HG02588 (cell line): ENCODE measurements around the gene HUWE1.

Experiments used
- ATAC-seq: cut with Tn5 transposase; IDR thresholded peaks from one replicate; pipeline ENCODE4 v1.9.1; 2021; ENCODE audit warnings: mild to moderate bottlenecking, moderate library complexity; ENCODE audit not compliant: unreplicated experiment

HUWE1 gene

DNA sequence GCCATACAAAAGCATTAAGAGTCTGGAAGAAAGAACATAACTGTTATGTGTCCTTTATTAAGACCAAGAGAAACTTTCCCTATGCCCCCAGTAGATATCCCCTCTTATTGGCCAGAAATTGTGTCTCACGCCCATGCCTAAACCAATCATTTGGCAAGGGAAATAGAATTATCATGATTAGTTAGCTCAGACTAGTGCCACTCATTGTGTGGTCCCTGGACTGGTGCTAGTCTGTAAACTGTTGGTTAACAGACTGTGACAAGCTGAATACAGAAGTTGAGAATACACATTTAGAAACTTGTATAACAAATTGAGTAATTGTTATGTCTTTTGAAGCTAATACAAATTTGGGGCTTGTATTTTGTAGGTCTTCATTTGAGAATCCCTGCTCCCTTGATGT lies 8.1 kb upstream of the HUWE1 start:
- no peak for ATAC-seq

DNA sequence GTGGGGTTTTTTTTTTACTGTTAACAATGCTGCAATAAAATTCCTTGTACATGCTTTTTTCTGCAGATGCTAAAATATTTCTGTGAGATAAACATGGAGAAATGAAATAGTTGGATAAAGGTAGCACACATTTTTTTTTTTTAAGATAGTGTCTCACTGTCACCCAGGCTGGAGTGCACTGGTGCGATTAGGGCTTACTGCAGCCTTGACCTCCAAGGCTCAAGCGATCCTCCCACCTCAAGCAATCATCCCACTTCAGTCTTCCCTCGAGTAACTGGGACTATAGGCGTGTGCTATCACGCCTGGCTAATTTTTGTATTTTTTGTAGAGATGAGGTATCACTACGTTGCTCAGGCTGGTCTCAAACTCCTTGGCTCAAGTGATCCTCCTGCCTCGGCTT lies 1.8 kb upstream of the HUWE1 start:
- no peak for ATAC-seq

DNA sequence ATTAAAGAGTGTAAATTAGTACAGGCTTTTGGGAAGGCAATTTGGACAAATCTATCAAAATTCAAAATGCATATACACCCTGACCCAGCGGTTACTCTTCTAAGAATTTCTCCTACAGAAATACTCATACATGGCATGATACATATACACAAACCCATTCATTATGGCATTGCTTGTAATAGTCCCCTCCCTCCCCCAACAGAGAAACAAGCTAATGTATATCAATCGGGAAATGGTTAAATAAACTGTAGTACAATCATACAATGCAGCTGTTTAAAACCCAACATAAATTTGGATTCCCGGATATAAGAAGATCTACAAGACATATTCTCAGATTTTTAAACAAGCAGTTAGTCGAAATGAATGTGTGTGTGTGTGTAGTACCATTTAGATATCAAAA lies 808 bp downstream of the HUWE1 start:
- no peak for ATAC-seq

DNA sequence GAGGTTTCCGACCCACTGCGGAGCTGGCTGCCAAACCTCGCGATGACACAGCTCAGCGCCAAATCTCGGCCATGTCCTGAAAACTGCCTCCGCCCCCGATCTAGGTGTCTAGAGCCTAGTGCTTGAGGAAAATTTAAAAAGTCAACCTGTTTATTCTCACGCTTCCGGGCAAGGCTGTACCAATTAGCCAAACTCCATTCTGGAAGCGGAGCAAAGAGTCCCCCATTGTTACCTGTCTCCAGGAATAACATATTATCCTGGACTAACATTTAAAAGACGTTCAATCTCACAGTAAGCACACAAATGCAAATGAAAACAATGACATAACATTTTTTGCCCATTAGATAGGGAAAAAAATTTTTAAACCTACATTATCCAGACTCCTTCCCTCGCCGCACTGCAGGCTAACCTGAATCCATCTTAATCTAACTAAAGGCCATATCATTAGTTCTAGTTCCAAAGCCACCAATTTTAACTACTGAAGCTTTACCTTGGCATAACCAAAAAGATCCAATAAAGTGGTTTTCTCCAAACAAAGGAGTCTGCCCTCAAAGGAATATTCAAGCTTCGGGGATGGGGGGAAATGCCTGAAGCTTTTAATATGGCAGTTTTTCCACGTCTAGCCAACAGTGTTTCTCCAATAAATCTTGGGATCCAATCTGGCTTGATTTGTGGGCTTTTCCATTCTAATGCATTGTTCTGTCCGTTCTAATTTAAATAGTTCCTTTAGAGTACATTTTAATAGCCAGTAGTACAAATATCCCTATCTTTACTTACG lies 1.9 kb downstream of the HUWE1 start:
- ATAC-seq, result no peak

DNA sequence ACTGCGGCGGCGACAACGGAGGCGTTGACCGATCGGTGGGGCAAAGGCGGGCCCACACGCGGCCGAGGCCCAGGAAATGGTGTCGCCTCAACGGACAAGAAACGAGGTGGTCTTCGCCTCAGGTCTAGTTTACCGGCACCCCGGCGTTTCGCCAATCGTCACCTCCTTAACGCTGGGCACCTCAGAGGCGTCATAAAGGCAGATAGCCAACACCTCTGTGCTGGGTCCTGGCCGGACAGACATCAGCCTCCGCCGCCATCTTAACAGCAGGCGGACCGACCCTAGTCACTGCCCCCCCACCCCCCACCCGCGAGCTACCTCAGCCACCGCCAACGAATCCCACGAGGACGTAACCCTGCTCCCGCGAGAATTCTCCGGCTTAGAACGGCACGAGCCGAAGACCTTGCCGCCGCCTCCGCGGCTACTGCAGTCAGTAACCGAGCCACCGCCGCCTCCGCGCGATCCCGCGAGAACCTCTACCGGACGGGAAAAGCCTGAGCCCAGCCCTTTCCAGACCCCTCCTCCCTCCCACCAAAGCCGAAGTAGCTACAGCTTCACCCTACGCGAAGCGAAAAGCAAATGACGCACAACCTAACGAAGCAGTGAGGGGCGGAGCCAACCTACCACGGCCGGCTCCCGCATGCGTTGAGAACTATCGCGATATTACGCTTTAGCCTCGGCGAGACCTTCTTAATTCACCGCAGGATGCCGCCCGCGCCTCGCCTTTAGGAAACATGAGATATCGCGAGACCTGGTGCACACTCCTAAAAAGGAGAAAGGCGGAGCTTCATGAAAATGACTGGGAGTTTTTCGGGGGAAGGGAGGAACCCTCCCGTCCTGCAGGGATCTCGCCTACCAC lies 2.7 kb downstream of the HUWE1 start:
- peak; percentile 61 for ATAC-seq

DNA sequence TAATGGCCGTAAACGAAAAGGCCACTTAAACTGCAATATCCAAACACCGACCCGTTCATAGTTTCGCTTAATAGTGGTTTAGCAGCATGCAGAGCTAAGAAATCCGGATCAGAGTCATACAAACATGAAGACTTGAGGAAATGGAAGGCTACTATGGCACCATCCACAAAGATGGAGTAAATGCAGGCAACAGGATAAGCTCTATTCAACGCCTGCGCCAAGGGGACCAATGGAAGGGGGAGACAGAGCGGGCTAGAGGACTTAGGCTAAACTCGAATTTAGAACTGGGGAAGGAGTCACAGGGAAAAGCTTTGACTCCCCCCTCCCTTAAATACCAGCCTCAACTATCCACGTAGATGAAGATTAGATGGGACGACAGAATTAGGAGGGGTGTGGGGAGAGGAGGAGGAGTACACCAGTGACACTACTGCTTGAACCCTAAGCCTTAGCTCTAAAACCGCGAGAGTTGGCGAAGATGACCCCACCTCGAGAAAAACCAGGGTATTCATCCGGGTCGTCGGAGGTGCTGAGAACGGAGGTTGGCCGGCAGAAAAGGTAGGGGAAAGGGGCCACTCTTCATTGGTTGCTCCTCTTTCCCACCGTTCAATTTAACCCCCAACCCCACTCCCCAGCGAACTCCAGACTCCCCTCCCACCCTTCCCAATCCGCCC lies 3.5 kb downstream of the HUWE1 start:
- ATAC-seq, result no peak

DNA sequence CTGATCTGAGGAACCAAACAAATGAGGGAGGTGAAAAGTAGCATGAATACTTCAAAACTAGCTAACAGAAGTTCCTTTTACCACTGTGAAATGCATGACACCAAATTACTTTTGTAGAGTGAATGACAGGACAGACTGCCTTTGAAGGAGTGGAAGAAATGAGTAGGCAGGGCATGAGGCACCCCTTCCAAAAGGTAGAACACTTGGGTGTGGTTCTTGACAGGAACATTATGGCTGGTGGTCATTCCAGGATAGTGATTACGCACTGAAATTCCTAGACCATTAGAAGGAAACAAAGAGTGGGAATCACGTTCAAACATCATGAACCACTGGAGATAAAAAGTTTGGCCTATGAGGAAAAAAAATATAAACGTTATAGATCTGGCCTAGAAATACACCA lies 4.9 kb downstream of the HUWE1 start:
- no peak for ATAC-seq

DNA sequence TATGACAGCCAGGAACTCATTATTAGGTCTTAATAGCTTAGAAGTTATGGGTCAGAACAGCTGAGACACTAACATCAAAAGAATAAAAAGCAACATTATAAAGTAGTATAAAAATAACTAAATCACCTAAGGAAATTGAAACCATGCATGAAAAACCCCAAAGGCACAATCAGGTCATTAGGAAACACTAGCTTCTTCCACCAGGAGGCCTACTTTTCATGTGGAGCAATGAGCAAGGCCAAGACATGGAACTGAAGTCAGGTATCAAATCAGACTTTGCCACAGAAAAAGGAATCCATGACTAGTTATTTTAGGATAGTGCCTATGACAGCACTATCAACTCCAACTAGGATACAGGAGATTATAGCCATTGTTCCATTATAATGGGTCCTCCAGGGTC lies 7.9 kb downstream of the HUWE1 start:
- ATAC-seq, result no peak

DNA sequence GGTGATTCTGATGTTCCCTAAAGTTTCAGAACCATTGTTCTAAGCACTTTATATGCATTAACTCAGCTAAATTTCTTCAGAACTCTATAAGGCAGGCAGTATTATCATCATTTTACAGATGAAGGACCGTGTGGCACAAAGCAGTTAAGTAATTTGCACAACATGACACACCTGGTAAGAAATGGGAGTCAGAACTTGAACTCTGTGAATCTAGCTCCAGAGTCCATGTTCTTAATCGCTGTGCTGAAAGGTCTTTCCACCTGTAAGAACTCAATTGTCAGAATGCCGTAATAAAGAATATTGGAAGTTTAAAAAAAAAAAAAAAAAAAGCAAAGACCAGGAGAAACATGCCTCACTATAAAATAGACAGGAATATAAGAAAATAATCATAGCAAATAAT lies 9.2 kb downstream of the HUWE1 start:
- ATAC-seq, result no peak

DNA sequence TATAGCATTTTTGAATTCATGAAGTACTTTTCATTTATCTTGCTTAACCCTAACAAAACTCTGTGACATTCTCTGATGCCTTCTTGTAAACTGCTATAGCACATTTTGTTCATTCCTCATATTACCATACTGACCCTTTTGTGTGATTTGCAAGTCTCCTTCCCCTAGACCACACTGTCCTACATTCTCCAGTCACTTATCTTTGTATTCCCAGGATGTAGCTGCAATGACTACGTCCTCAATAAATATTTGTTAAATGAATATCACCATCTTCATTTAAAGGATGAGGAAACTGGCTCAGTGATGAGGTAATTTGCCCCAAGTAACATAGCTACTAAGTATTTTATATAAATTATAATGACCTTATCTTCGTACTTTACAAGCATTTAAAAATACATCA lies 11.9 kb downstream of the HUWE1 start:
- ATAC-seq, result no peak

DNA sequence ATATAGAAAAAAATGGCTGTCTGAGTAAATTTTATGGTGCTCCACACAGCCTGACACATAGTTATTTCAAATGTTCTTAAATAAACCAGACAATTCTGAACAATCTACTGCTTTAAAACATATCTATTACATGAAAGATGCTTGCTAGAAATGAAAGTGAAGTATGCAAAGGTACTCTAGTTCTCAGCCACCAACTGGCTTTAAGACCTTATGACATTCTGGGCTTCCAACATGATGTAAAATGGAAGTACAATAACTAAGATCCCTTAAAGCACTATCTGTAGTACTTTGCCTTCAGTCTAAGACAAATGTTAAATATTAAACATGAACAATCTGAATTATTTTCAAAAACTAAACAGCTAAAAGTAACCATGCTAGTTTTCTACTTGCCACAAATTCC lies 17.3 kb downstream of the HUWE1 start:
- ATAC-seq, result no peak

DNA sequence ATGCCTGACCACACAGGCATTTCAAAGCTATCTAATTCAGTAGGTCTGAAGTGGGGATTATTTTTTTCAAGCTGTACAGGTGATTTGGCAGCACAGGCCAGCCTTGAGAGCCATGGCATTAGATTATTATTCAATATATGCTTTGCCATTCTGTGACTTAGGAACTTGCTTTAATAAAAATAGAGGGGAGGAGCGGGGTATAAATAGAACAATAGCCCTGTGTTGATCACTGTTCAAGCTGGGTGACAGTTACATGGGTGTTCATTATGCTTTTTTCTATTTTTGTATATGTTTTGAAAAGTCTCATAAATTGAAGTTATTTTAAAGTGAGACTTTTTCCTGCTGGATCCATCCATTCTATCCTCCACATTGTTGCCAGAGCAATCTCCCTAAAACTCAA lies 20.3 kb downstream of the HUWE1 start:
- no peak for ATAC-seq

DNA sequence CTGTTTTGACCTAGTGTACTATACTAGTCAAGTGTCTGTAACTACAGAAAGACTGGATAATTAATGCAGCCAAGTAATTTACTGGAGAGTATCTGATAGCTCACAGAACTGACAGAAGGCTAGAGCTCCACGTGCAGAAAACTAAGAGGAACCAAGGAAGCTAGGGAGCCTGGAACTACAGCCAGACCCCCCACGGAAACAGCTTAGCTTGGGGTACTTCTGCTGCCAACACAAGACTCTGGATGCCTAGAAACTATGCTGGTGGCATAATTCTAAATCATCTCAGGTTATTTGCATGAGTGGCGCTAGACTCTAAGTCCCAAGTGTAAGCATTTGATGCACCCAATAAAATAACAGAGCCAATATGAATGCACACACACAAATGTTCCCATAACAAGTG lies 26.5 kb downstream of the HUWE1 start:
- ATAC-seq, result no peak

DNA sequence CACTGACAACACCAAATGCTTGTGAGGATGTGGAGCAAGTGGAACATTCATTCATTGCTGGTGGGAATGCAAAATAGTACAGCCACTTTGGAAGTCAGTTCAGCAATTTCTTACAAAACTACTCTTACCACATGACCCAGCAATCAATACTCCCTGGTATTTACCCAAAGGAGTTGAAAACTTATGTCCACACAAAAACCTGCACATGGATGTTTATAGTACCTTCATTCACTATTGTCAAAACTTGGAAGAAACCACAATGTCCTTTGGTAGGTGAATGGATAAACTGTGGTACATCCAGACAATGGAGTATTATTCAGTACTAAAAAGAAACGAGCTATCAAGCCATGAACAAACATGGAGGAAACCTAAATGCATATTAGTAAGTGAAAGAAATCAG lies 27.5 kb downstream of the HUWE1 start:
- ATAC-seq, result no peak

DNA sequence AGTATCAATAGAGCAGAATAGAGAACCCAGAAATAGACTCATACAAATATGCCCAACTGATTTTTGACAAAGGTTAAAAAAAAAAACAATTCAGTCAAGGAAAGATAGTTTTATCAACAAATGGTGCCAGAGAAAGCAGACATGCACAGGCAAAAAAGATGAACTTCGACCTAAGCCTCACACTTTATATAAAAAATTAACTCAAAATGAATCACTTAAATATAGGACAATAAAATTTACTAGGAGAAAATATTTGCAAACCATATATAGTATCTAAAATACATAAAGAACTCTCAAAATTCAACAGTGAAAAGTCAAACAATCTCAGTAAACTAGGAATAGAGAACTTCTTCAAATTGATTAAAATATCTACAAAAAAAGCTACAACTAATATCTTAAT lies 29.7 kb downstream of the HUWE1 start:
- no peak for ATAC-seq

DNA sequence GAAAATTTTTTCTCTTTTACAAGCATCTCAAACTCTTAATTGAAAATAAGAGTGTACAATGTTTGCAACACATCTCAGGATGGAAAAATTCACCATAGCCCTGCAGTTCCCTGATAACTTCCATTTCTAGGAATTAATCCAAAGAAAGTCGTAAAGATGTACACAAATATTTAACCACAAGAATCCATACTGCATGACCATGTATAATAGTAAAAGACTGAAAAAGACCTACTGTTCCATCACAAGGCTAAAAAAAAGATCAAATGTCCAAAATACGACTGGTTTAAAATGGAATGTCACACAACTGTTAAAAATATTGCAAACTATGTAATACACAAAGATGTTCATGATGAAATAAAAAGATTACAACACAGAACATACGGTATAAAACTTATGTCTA lies 32.1 kb downstream of the HUWE1 start:
- no peak for ATAC-seq

DNA sequence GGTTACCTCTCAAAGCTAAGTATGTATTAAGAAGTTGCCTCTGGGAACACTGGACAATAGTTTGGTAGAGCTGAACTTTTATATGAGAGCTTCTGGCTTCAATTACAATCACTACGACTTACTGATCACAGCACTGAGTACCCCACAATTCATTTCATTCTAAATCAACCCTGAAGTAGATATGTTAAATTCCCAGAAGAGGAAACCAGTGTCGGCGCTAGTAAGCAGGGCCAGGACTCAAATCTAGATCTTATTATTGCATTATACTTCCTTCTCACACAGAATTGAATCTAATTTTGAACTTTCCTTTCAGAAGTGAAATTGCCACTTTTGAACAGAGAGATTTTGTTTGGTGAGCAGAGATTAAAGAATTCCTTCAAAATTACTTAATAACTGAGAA lies 41.8 kb downstream of the HUWE1 start:
- ATAC-seq, result no peak

DNA sequence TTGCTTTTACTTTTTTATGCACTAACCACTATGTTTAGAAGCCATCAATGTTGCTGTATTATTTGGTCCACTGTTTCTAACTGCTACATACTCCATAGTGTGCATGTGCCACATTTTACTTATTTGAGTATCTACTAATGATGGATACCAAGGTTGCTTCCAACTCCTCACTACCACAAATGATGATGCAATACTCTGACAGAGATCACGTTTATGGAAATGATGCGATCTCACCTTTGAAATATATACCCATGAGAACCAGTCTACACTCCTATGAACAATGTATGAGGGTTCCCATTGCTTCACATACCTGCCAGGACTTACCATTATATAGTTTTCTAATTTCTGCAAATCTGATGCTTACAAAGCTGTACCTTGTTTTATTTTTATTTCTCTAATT lies 44.2 kb downstream of the HUWE1 start:
- ATAC-seq, result no peak

DNA sequence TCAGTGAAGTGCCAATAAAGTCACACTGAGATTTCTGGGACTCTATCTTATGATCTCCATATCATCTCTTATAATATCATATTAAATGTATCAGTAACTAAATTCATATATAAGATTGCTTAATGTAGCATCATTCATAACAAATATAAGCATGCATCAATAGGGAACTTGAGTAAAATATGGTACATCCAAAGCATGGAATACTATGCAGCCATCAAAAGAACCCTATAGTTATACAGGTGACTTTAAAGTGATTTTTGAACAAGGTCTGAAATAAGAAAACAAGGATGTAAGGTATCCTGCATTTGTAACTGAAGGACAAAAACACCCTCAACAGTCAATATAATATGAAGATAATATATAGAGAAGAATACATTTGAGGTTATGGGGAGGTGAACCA lies 47.3 kb downstream of the HUWE1 start:
- ATAC-seq, result no peak

DNA sequence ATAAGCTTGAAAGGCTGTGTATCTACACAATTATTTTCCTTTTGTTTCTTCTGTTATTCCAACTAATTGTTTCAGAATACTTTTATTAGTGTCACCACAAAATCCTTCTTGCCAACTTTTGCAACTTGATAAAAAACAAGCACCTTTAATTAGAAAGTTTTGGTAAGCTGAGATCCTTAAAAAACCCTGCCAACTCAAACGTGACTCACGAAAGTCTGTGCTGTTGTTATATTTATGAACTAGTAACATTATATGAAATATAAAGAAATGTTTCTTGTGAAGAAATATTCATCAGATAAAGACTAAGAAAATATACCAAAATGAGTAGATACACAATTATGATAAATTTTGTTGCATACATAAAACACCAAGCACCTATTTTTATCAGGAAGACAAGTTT lies 49.0 kb downstream of the HUWE1 start:
- ATAC-seq, result no peak

DNA sequence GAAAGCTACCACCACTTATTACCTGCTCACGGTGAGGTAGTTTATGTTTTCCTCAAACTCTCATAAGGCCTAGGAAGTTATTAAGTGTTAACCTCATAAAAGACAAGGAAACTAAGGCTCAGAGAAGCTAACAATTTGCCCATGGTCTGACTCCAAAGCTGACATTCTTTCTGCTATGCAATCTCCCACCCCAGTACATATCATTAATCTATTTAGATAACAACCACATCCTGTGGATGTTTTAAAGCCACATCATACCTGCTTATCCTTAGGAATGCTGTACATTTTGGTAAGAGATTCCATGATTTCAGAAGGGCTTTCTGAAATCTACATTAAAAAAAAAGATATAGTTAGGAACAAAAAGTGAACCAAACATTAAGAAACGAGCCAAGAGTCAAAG lies 55.4 kb downstream of the HUWE1 start:
- ATAC-seq, result no peak

DNA sequence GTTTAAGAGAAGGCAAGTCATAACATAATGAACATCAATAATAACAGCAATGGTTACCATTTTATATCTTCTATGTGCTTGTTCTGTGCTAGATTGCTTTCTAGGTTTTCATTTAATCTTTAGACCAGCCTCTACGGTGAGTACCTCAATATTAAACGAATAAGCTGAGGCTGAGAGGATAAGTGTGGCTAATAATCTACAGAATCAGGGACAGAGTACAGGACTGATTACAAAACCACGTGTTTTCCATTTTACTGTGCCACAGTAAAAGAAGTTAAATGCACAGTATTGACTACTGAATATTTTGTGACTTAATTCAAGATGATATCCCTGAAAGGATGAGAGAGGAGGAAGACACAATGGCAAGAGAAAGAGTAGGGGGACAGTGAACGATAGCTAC lies 56.3 kb downstream of the HUWE1 start:
- no peak for ATAC-seq
